Neural progenitor cell (in vitro differentiated cells): ENCODE results near the gene PPP5C.

ENCODE experiments used
- EZH2 ChIP-seq: fragments of 200-600 bp; sonication (generic); IDR thresholded peaks from 2 replicates; pipeline ENCODE4 v1.6.1; 2017; ENCODE audit warnings: antibody characterized with exemption, mild to moderate bottlenecking, moderate library complexity
- EZH2phosphoT487 ChIP-seq: fragments of 200-600 bp; sonication (generic); IDR thresholded peaks from 2 replicates; pipeline ENCODE4 v1.6.1; 2017; ENCODE audit warnings: antibody characterized with exemption
- TF ChIP-seq, protein P1 (sequence below): fragments of 200-600 bp; sonication (generic); IDR thresholded peaks from 2 replicates; pipeline ENCODE4 v1.5.1; 2017; ENCODE audit warnings: antibody characterized with exemption, mild to moderate bottlenecking

DNA sequence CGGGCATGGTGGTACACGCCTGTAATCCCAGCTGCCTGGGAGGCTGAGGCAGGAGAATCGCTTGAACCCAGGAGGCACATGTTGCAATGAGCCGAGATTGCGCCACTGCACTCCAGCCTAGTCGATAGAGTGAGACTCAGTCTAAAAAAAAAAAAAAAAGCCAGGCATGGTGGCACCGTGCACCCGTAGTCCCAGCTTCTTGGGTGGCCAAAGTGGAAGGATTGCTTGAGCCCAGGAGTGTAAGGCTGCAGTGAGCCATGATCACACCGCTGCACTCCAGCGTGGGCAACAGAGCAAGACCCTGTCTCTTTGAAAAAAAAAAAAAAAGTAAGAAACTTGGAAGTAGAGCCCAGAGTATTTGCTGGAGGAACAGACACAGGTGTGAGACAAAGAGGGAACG is 38.7 kb downstream of the PPP5C start:
- TF ChIP-seq, protein P1, sequence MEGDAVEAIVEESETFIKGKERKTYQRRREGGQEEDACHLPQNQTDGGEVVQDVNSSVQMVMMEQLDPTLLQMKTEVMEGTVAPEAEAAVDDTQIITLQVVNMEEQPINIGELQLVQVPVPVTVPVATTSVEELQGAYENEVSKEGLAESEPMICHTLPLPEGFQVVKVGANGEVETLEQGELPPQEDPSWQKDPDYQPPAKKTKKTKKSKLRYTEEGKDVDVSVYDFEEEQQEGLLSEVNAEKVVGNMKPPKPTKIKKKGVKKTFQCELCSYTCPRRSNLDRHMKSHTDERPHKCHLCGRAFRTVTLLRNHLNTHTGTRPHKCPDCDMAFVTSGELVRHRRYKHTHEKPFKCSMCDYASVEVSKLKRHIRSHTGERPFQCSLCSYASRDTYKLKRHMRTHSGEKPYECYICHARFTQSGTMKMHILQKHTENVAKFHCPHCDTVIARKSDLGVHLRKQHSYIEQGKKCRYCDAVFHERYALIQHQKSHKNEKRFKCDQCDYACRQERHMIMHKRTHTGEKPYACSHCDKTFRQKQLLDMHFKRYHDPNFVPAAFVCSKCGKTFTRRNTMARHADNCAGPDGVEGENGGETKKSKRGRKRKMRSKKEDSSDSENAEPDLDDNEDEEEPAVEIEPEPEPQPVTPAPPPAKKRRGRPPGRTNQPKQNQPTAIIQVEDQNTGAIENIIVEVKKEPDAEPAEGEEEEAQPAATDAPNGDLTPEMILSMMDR: no peak
- TF ChIP-seq EZH2phosphoT487: no peak
- TF ChIP-seq EZH2: no peak
